NCI-H226 (cell line): ENCODE results near the gene GP1BB.

ENCODE experiments used
- DNase-seq: peaks from one replicate; pipeline ENCODE4 v3.0.0-alpha.2; 2015

GP1BB gene

GRCh38 chr22:19727310-19728150 lies 4.2 kb downstream of the GP1BB start:
- no peak for DNase-seq

- no peak for DNase-seq
Observed at GRCh38 chr22:19728271-19728670, 4.9 kb downstream of the GP1BB start.

GRCh38 chr22:19728836-19729235 lies 5.5 kb downstream of the GP1BB start:
- DNase-seq, result no peak

GRCh38 chr22:19729507-19729906 lies 6.2 kb downstream of the GP1BB start:
- DNase-seq, result no peak

DNA sequence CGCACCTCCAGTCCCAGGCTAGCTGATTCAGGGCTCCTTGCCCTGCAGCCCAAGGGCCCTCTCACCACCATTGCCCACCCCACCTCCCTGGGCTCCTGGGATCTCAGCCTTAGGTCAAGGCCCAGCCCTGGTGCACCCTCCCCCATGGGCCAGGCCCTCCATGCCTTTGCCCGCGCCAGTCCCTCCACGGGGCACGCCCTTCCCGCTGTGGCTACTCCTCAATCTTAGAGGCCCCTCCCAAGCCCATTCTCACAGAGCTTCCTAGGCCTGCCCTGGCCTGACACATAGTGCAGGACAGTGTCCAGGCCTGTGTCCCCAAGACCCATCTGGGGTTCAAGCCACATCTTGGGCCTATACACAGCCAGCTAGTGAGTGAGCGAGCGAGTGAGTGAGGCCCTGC lies 6.9 kb downstream of the GP1BB start:
- no peak for DNase-seq

DNA sequence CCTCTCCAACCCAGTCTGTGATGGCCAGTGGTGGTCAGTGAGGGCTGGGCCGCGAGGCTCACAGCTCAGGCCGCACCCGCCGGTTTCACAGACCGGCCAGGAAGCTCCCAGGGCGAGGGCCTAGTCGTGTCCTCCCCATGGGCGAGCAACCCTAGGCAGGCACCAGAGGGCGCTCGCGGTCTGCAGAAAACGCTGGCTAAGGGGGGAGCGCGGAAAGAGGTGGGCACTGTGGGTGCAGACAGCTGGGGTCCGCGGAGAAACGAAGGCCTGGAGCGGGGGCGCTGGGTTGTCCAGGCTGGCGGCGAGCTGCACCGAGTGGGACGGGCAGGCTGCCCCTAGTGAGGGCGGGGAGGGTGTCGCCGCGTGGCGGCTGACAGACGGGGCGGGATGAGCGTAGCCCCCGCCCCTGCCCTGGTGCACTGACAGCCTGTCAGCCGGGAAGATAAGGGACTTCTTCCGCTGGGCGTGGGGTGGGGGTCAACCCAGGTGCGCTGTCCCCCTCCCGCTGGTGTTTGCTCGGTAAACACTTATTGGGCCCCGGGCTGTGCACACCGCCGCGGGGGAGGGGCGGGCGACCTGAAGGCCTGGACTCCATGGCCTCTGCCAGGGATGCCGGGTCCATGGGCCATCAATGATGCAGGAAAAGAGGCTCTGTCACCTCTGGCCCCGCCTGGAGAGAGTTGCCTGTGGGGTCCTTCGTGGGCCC lies 7.5 kb downstream of the GP1BB start:
- DNase-seq, result peak; percentile 34

DNA sequence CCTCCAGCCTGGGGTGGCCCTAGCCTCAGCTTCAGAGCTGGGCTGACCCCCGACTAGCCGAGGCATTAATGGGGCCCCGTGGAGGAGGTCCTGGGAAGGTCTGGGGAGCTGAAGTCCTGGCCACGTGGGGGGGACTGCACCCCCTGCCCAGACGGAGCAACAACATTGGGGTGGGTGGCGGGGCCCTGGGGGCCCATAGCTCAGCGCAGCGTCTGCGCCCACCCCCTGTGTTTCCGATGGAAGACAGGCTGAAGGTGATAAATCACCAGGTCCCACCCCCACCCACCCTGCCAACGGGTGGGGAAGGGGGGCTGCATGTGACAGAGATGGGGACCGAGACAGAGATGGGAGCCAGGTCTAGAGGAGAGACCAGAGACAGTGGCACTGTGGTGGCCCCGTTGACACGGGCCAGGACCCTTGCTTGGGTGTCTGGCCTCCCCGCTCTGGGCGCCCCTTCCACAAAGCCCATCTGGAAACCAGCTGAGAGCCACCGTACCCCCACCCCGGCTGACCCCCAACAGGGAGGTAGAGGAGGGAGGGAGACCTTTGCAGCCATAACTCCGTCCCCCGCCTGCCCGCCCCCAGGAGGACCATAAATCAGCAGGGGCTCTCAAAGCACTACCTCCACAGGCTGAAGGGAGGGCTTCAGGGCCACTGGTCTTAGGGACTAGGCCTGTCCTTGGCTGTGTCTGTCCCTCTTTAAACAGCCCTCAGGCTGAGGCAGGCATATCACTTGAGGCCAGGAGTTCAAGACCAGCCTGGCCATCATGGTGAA lies 8.2 kb downstream of the GP1BB start:
- DNase-seq, result no peak

DNA sequence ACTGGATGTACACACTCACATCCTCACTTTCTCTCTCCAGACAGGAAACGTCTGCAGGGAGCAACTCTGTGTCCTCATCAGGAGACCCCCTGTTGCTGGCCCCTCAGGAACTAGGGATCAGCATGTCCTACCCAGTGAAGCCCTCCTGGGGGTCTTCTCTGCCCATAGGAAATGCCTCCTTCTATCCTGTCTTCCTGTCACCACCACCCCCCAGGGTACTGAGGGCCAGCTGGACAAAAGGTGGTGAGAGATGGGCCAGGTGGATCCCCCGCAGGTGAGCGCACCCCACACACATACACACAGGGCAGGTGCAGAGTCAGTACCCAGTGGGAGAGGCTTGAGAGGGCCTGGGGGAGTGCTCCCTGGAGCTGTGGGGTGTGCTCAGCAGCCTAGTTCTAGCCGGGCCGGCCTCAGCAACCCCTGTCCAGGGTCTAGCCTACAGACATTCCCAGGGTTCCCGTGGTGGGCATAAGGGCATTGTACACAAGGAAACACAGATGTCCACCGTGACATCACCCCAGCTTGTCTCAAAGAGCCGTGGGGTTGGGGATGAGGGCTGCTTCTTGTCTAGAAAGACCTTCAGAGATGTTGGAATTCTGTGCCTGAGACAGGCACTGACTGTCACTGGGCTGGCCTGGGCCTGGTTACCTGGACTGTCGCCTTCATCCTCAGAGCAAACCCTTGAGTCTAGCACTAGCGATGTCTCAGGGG lies 9.2 kb downstream of the GP1BB start:
- no peak for DNase-seq

GRCh38 chr22:19733755-19734154 lies 10.4 kb downstream of the GP1BB start:
- no peak for DNase-seq

DNA sequence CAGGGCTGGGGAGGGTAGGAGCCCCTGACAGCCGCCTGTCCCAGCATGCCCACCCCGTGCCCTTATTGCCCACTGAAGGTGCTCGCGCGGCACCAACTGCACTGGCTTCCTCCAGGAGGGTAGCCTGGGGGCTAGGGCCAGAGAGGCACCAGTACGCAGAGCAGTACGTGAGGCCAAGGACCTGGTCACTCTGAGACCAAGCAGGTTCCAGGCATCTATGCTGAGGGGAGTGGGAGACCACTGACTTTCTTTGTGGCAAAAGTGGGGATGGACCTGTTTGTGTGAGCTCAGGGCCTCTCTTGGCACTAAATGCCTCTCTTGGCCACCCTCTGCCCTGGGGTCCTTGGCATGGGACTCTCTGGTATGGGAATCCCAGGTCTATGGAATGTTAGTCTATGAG lies 10.8 kb downstream of the GP1BB start:
- no peak for DNase-seq

- DNase-seq, result no peak
Observed at GRCh38 chr22:19734837-19735382, 11.6 kb downstream of the GP1BB start.

DNA sequence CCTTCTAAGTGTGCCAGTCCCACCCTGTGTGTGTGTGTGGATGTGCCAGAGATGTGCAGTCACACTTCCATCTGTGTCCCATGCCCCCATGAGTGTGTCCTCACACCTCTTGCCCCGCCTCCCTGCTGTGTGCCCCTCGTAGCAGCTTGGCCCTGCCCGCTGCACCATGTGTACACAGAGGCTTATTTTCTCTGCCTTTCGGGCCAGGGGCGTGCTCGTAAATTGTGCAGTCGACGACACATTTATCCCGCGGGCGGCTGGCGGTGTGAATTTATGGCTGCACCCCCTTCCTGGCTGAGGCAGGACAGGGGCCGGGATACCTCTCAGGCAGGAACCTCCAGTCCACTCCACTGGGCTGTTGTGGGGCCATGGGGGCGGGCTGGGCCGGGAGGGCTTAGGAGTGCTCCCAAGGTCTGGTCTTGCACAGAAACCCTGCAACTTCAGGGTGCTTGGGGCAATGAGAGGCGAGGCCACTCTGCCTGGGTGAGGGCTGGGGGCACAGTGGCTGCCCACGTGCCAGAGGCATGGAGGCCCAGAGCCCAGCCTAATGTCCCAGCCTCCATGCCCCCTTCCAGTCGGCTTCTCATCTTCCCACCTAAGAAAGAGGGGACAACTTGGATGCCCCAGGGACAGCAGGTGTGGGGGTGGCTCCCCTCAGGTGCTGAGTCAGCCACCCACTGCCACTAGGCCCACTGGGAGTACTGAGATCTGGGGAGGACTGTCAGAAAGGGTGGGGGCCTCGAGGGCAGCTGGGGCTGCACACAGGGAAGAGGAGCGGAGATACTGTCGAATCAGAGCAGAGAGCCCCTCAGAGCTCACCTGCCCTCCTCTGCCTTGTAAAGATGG lies 12.5 kb downstream of the GP1BB start:
- DNase-seq, result no peak

- DNase-seq, result no peak
Observed at GRCh38 chr22:19737846-19738663, 14.7 kb downstream of the GP1BB start.

- no peak for DNase-seq
Observed at GRCh38 chr22:19738664-19739447, 15.5 kb downstream of the GP1BB start.

GRCh38 chr22:19739448-19739895 lies 16.1 kb downstream of the GP1BB start:
- DNase-seq, result no peak

GRCh38 chr22:19739911-19740449 lies 16.6 kb downstream of the GP1BB start:
- no peak for DNase-seq

- no peak for DNase-seq
Observed at GRCh38 chr22:19740586-19740985, 17.2 kb downstream of the GP1BB start.

DNA sequence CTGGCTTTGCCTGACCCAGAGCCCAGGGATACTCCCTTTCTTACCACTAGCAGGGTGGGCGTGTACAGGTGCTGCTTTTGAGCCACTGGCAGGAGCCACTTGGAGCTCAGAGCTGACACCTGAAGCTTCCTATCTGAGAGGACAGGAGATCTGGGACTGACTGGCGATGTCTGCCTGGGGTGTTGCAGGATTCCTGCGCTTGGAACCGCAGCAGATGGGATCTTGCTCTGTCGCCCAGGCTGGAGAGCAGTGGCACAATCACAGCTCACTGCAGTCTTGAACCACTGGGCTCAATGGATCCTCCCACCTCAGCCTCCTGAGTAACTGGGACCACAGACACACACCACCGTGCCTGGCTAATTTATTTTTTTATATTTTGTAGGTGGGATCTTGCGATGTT lies 17.7 kb downstream of the GP1BB start:
- no peak for DNase-seq
